Measurements from ENCODE around the gene USP17L18. TPM values are rescaled to one million over a fixed set of nuclear protein-coding genes. Genes with fewer than 3 reads are reported as not detected.
"Not testable (repeated sequence)": the region's sequence is repeated elsewhere in the genome, so short reads cannot be mapped to it uniquely, and the experiment has no call there.

USP17L18 gene
- total RNA-seq = not detected
- polyA plus RNA-seq (ENCODE audit: insufficient read depth in 1 of 8, insufficient read length in 8 of 8, low replicate concordance in 1 of 8) = not detected
- long read RNA-seq, donor 1 = 0 reads
- long read RNA-seq, donor 2 = 0 reads
- long read RNA-seq, donor 3 = 0 reads
- long read RNA-seq, donor 4 = 0 reads
- long read RNA-seq, donor 5 = 0 reads
- long read RNA-seq, donor 6 = 0 reads
- long read RNA-seq, donor 7 = 0 reads
- long read RNA-seq, donor 8 = 0 reads
- long read RNA-seq, donor 9 = 0 reads
- long read RNA-seq, donor 10 = 0 reads
- long read RNA-seq, donor 11 = 0 reads

GRCh38 chr4:9247953-9248680 is at the start of gene USP17L18:
TSS of gene USP17L18 (plus strand) at chr4:9248630. CDS start at chr4:9248630, 0 bp downstream.
- not testable (repeated sequence) for H3K27ac ChIP-seq (ENCODE audit: low read length); H3K27me3 ChIP-seq (ENCODE audit: control insufficient read depth, insufficient read depth, low read length); H3K9me3 ChIP-seq (replicated peaks; ENCODE audit: control insufficient read depth, low read depth, low read length); H3K4me1 ChIP-seq (ENCODE audit: control insufficient read depth, insufficient read depth, low read length); H3K36me3 ChIP-seq (ENCODE audit: control insufficient read depth, insufficient read depth, low read length); H3K4me3 ChIP-seq (ENCODE audit: low read length)
- 94% methylated on average over 7 of the region's 26 CpGs for WGBS (ENCODE audit: insufficient coverage)
- DNase-seq = peak; percentile 0

GRCh38 chr4:9210357-9210756 is 38.1 kb upstream of the USP17L18 start, which contains the start of gene USP17L10:
TSS of gene USP17L10 (plus strand) at chr4:9210657. CDS start at chr4:9210657, 0 bp downstream.
- not testable (repeated sequence) for H3K36me3 ChIP-seq (ENCODE audit: control insufficient read depth, insufficient read depth, low read length); H3K27me3 ChIP-seq (ENCODE audit: control insufficient read depth, insufficient read depth, low read length); H3K9me3 ChIP-seq (replicated peaks; ENCODE audit: control insufficient read depth, low read depth, low read length); H3K27ac ChIP-seq (ENCODE audit: low read length); H3K4me1 ChIP-seq (ENCODE audit: control insufficient read depth, insufficient read depth, low read length); H3K4me3 ChIP-seq (ENCODE audit: low read length); DNase-seq
- WGBS (ENCODE audit: insufficient coverage) = no CpG with 5 or more reads among the region's 13 CpGs

GRCh38 chr4:9214701-9215100 is 33.7 kb upstream of the USP17L18 start:
- not testable (repeated sequence) for DNase-seq; H3K27me3 ChIP-seq (ENCODE audit: control insufficient read depth, insufficient read depth, low read length); H3K36me3 ChIP-seq (ENCODE audit: control insufficient read depth, insufficient read depth, low read length); H3K4me1 ChIP-seq (ENCODE audit: control insufficient read depth, insufficient read depth, low read length); H3K27ac ChIP-seq (ENCODE audit: low read length); H3K9me3 ChIP-seq (replicated peaks; ENCODE audit: control insufficient read depth, low read depth, low read length); H3K4me3 ChIP-seq (ENCODE audit: low read length)
- 95% methylated on average over 5 of the region's 14 CpGs for WGBS (ENCODE audit: insufficient coverage)

- not testable (repeated sequence) for DNase-seq; H3K27me3 ChIP-seq (ENCODE audit: control insufficient read depth, insufficient read depth, low read length); H3K27ac ChIP-seq (ENCODE audit: low read length); H3K4me3 ChIP-seq (ENCODE audit: low read length); H3K36me3 ChIP-seq (ENCODE audit: control insufficient read depth, insufficient read depth, low read length); H3K9me3 ChIP-seq (replicated peaks; ENCODE audit: control insufficient read depth, low read depth, low read length); H3K4me1 ChIP-seq (ENCODE audit: control insufficient read depth, insufficient read depth, low read length)
- 100% methylated on average over 1 of the region's 14 CpGs for WGBS (ENCODE audit: insufficient coverage)
Observed at GRCh38 chr4:9215105-9215504, 33.3 kb upstream of the USP17L18 start, which contains the start of gene USP17L11. TSS of gene USP17L11 (plus strand) at chr4:9215405. CDS start at chr4:9215405, 0 bp downstream.

DNA sequence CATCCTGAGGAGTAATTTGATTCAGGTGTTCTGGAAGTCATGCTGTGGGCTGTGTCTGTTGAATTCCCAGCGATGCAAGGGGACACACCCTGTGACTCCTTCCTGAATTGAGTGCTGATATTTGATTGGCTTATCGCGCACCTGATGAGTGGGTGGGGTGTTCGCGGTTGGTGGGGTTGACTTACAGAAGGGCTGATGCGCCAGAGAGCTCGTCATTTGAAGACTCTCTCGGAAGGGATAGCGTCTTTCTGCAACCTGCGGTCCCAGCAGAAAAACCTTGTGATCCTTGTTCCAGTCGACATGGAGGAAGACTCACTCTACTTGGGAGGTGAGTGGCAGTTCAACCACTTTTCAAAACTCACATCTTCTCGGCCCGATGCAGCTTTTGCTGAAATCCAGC is 28.6 kb upstream of the USP17L18 start, which contains the start of gene USP17L12:
TSS of gene USP17L12 (plus strand) at position 301 of the 400 bp plus-strand sequence. CDS start at position 301, 0 bp downstream.
- not testable (repeated sequence) for DNase-seq; H3K27me3 ChIP-seq (ENCODE audit: control insufficient read depth, insufficient read depth, low read length); H3K27ac ChIP-seq (ENCODE audit: low read length); H3K9me3 ChIP-seq (replicated peaks; ENCODE audit: control insufficient read depth, low read depth, low read length); H3K4me3 ChIP-seq (ENCODE audit: low read length); H3K36me3 ChIP-seq (ENCODE audit: control insufficient read depth, insufficient read depth, low read length); H3K4me1 ChIP-seq (ENCODE audit: control insufficient read depth, insufficient read depth, low read length)
- no CpG with 5 or more reads among the region's 13 CpGs for WGBS (ENCODE audit: insufficient coverage)

DNA sequence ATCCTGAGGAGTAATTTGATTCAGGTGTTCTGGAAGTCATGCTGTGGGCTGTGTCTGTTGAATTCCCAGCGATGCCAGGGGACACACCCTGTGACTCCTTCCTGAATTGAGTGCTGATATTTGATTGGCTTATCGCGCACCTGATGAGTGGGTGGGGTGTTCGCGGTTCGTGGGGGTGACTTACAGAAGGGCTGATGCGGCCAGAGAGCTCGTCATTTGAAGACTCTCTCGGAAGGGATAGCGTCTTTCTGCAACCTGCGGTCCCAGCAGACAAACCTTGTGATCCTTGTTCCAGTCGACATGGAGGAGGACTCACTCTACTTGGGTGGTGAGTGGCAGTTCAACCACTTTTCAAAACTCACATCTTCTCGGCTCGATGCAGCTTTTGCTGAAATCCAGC is 23.8 kb upstream of the USP17L18 start, which contains the start of gene USP17L13:
TSS of gene USP17L13 (plus strand) at position 301 of the 400 bp plus-strand sequence. CDS start at position 301, 0 bp downstream.
- H3K4me3 ChIP-seq (ENCODE audit: low read length); H3K27ac ChIP-seq (ENCODE audit: low read length); DNase-seq; H3K4me1 ChIP-seq (ENCODE audit: control insufficient read depth, insufficient read depth, low read length); H3K9me3 ChIP-seq (replicated peaks; ENCODE audit: control insufficient read depth, low read depth, low read length); H3K27me3 ChIP-seq (ENCODE audit: control insufficient read depth, insufficient read depth, low read length); H3K36me3 ChIP-seq (ENCODE audit: control insufficient read depth, insufficient read depth, low read length): not testable (repeated sequence)
- WGBS (ENCODE audit: insufficient coverage) = no CpG with 5 or more reads among the region's 14 CpGs

DNA sequence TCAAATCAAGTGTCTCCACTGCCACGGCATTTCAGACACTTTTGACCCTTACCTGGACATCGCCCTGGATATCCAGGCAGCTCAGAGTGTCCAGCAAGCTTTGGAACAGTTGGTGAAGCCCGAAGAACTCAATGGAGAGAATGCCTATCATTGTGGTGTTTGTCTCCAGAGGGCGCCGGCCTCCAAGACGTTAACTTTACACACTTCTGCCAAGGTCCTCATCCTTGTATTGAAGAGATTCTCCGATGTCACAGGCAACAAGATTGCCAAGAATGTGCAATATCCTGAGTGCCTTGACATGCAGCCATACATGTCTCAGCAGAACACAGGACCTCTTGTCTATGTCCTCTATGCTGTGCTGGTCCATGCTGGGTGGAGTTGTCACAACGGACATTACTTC is 18.2 kb upstream of the USP17L18 start:
- not testable (repeated sequence) for DNase-seq; H3K4me1 ChIP-seq (ENCODE audit: control insufficient read depth, insufficient read depth, low read length); H3K27me3 ChIP-seq (ENCODE audit: control insufficient read depth, insufficient read depth, low read length); H3K27ac ChIP-seq (ENCODE audit: low read length); H3K9me3 ChIP-seq (replicated peaks; ENCODE audit: control insufficient read depth, low read depth, low read length); H3K4me3 ChIP-seq (ENCODE audit: low read length); H3K36me3 ChIP-seq (ENCODE audit: control insufficient read depth, insufficient read depth, low read length)
- WGBS (ENCODE audit: insufficient coverage) = no CpG with 5 or more reads among the region's 8 CpGs

DNA sequence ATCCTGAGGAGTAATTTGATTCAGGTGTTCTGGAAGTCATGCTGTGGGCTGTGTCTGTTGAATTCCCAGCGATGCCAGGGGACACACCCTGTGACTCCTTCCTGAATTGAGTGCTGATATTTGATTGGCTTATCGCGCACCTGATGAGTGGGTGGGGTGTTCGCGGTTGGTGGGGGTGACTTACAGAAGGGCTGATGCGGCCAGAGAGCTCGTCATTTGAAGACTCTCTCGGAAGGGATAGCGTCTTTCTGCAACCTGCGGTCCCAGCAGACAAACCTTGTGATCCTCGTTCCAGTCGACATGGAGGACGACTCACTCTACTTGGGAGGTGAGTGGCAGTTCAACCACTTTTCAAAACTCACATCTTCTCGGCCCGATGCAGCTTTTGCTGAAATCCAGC is 14.3 kb upstream of the USP17L18 start, which contains the start of gene USP17L15:
TSS of gene USP17L15 (plus strand) at position 301 of the 400 bp plus-strand sequence. CDS start at position 301, 0 bp downstream.
- not testable (repeated sequence) for H3K4me3 ChIP-seq (ENCODE audit: low read length); H3K27ac ChIP-seq (ENCODE audit: low read length); H3K9me3 ChIP-seq (replicated peaks; ENCODE audit: control insufficient read depth, low read depth, low read length); H3K4me1 ChIP-seq (ENCODE audit: control insufficient read depth, insufficient read depth, low read length); H3K36me3 ChIP-seq (ENCODE audit: control insufficient read depth, insufficient read depth, low read length); H3K27me3 ChIP-seq (ENCODE audit: control insufficient read depth, insufficient read depth, low read length); DNase-seq
- no CpG with 5 or more reads among the region's 15 CpGs for WGBS (ENCODE audit: insufficient coverage)

DNA sequence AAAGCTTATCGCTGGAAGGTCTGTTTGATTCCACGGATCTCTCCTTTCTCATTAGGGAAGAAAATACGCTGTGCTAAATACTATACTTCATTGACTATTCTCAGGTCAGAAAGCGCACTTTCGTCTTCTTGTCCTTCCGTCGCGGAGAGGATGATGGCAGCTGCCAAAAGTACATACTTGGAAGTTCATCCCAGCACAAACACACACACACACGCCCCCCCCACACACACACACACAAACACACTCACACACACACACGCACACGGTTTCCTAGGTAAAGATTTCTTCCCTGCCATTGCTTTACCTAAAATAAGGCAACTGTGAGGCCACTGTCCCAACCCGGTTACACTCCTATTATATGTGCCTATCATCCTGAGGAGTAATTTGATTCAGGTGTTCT is 10.0 kb upstream of the USP17L18 start:
- H3K27ac ChIP-seq (ENCODE audit: low read length); H3K27me3 ChIP-seq (ENCODE audit: control insufficient read depth, insufficient read depth, low read length); H3K36me3 ChIP-seq (ENCODE audit: control insufficient read depth, insufficient read depth, low read length); H3K9me3 ChIP-seq (replicated peaks; ENCODE audit: control insufficient read depth, low read depth, low read length); H3K4me1 ChIP-seq (ENCODE audit: control insufficient read depth, insufficient read depth, low read length); H3K4me3 ChIP-seq (ENCODE audit: low read length): not testable (repeated sequence)
- WGBS (ENCODE audit: insufficient coverage) = 88% methylated on average over 8 of the region's 12 CpGs
- DNase-seq = peak; percentile 0

GRCh38 chr4:9243579-9243978 is 4.9 kb upstream of the USP17L18 start, which contains the start of gene USP17L17:
TSS of gene USP17L17 (plus strand) at chr4:9243879. CDS start at chr4:9243879, 0 bp downstream.
- not testable (repeated sequence) for H3K9me3 ChIP-seq (replicated peaks; ENCODE audit: control insufficient read depth, low read depth, low read length); H3K4me1 ChIP-seq (ENCODE audit: control insufficient read depth, insufficient read depth, low read length); H3K27ac ChIP-seq (ENCODE audit: low read length); H3K27me3 ChIP-seq (ENCODE audit: control insufficient read depth, insufficient read depth, low read length); DNase-seq; H3K36me3 ChIP-seq (ENCODE audit: control insufficient read depth, insufficient read depth, low read length); H3K4me3 ChIP-seq (ENCODE audit: low read length)
- WGBS (ENCODE audit: insufficient coverage) = no CpG with 5 or more reads among the region's 14 CpGs
